MCF 10A (cell line): Measurements from ENCODE around the gene ZBTB34. TPM values are rescaled to one million over a fixed set of nuclear protein-coding genes. Genes with fewer than 3 reads are reported as not detected.

ENCODE experiments used
- BruUV-seq: library from RNA; stranded (reverse); fragments of 400-500 nt; replicated peaks from 2 replicates; lab custom pipeline; 2021; lab: Mats Ljungman, UMichigan
- CTCF ChIA-PET: fragments of 300-600 bp; sonication (Branson Sonifier 250); formaldehyde crosslinking; extraction: SDS; loops from one replicate; lab custom pipeline; 2021; ENCODE audit warnings: antibody characterized with exemption, inconsistent platforms; lab: Yijun Ruan, JAX
- POLR2A ChIA-PET: fragments of 300-600, 350-650 bp; sonication (Branson Sonifier 250); formaldehyde crosslinking; extraction: SDS; loops from one replicate; lab custom pipeline; 2020; ENCODE audit warnings: antibody characterized with exemption, inconsistent platforms; lab: Yijun Ruan, JAX
- DNase-seq: peaks from one replicate; pipeline ENCODE4 v3.0.0-alpha.2; 2018; ENCODE audit not compliant: unreplicated experiment
- H3K27ac Mint-ChIP-seq: one replicate; pipeline ENCODE4 v1.8.0; 2022; ENCODE audit warnings: mild to moderate bottlenecking, low read depth, mixed read lengths; ENCODE audit not compliant: unreplicated experiment
- H3K27me3 Mint-ChIP-seq: one replicate; pipeline ENCODE4 v1.8.0; 2022; ENCODE audit warnings: mixed read lengths; ENCODE audit not compliant: insufficient read depth, unreplicated experiment
- H3K36me3 Mint-ChIP-seq: one replicate; pipeline ENCODE4 v1.8.0; 2022; ENCODE audit warnings: mild to moderate bottlenecking, moderate library complexity, mixed read lengths; ENCODE audit not compliant: insufficient read depth, unreplicated experiment
- H3K4me1 Mint-ChIP-seq: one replicate; pipeline ENCODE4 v1.8.0; 2022; ENCODE audit warnings: mixed read lengths; ENCODE audit not compliant: insufficient read depth, unreplicated experiment
- H3K4me3 Mint-ChIP-seq: one replicate; pipeline ENCODE4 v1.8.0; 2022; ENCODE audit warnings: mild to moderate bottlenecking, moderate library complexity, mixed read lengths; ENCODE audit not compliant: unreplicated experiment
- H3K9me3 Mint-ChIP-seq: one replicate; pipeline ENCODE4 v1.8.0; 2022; ENCODE audit warnings: mixed read lengths; ENCODE audit not compliant: unreplicated experiment
- intact Hi-C: fragments of 100-400 bp; cut with micrococcal nuclease; formaldehyde crosslinking; loops from 2 replicates; pipeline ENCODE4 v1.14.1; 2022
- total RNA-seq: library from RNA; stranded (reverse); gene quantifications from 2 replicates; pipeline ENCODE4 v1.2.3, GENCODE V29; 2022
- TF ChIP-seq, protein P1 (sequence below): fragments of 200-600 bp; IDR thresholded peaks from one replicate; pipeline ENCODE4 v1.8.0; 2022; ENCODE audit warnings: antibody characterized with exemption, mild to moderate bottlenecking; ENCODE audit not compliant: unreplicated experiment

ZBTB34 gene
- total RNA-seq, 1 experiment from 2014 or later, result 4.6 TPM

DNA sequence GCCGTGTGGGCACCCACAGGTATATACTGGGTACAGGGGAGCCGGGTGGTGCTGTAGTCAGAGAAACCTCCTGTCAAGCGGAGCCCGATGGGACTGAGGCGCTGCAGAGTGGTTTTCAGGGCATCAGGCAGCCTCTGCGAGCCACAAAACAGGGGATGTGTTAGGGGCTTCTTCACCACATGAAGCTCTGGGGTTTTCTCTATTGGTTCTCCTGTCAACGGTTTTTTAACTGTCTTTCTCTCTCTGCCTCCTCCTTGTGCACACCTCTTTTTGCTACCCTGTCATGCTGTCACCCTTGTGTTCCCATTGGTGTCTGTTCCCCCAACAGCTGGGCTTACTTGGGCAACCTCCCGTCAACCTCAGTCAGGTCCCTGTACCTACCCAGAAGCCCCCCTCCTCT lies 74.0 kb downstream of the ZBTB34 start:
- CTCF ChIA-PET, result interaction anchor here (1.5 to 1.7 kb wide), 2 partner anchors 31 to 266 kb away, joined by 3 to 6 read pairs; no protein-coding TSS in a partner anchor
- DNase-seq, result no peak
- H3K27me3 Mint-ChIP-seq, result no peaks in the 10 kb centered on the region
- intact Hi-C loops, result no loop called here
- H3K27ac Mint-ChIP-seq, result no peak overlapping the region
- BruUV-seq, result no TSS peak
- no peaks in the 10 kb centered on the region for H3K36me3 Mint-ChIP-seq
- no peaks in the 10 kb centered on the region for H3K4me1 Mint-ChIP-seq
- POLR2A ChIA-PET, result no interaction called here
- no peaks in the 10 kb centered on the region for H3K9me3 Mint-ChIP-seq
- TF ChIP-seq, protein P1, sequence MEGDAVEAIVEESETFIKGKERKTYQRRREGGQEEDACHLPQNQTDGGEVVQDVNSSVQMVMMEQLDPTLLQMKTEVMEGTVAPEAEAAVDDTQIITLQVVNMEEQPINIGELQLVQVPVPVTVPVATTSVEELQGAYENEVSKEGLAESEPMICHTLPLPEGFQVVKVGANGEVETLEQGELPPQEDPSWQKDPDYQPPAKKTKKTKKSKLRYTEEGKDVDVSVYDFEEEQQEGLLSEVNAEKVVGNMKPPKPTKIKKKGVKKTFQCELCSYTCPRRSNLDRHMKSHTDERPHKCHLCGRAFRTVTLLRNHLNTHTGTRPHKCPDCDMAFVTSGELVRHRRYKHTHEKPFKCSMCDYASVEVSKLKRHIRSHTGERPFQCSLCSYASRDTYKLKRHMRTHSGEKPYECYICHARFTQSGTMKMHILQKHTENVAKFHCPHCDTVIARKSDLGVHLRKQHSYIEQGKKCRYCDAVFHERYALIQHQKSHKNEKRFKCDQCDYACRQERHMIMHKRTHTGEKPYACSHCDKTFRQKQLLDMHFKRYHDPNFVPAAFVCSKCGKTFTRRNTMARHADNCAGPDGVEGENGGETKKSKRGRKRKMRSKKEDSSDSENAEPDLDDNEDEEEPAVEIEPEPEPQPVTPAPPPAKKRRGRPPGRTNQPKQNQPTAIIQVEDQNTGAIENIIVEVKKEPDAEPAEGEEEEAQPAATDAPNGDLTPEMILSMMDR, result no peak
- no peak overlapping the region for H3K4me3 Mint-ChIP-seq

Other genes with a start within 250 kb of the ZBTB34 start
- gene LMX1B, start 246.7 kb upstream of the ZBTB34 start, total RNA-seq, result 3.4 and 3.9 TPM in 2 replicates
- gene ZBTB43, start 55.6 kb upstream of the ZBTB34 start, total RNA-seq, result 32.4 and 44.2 TPM in 2 replicates
- 2.4 and 3.3 TPM in 2 replicates for gene RALGPS1, start 54.1 kb downstream of the ZBTB34 start, total RNA-seq